ENCODE data around the gene CD80.

The CD80 gene

DNA sequence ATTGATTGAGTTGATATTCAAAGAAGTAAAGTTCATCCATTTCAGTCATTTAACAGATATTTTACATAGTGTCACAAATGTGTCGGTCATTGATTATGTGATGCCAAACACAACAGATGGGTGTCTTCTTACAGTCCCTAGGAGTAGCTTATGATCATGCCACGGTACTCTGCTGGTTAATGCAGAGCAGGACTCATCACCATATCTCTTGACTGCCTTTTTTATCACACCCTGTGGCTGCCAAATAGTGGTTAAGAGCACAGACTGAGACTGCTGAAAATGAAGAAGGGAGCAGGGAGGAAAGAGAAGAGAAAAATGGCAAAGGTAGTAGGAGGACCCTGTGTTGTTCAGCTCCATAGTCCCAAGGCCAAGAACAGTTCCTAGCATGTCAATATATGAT, 73.9 kb downstream of the CD80 start:
- ATAC-seq (ENCODE audit: low read depth) (no peak), DNase-seq (ENCODE audit: low spot score) (no peak)
- Histone ChIP-seq H3K27me3 (ENCODE audit: insufficient read depth, poor library complexity, severe bottlenecking) (no peaks in the 10 kb centered on the region), H3K27ac (ENCODE audit: poor library complexity, severe bottlenecking) (no peak overlapping the region), H3K4me3 (ENCODE audit: severe bottlenecking) (no peak overlapping the region), H3K4me1 (ENCODE audit: insufficient read depth, poor library complexity, severe bottlenecking) (peaks cover 12% of the 10 kb centered on the region), H3K9me3 (ENCODE audit: severe bottlenecking) (no peaks in the 10 kb centered on the region), H3K36me3 (ENCODE audit: low read depth) (peaks cover 33% of the 10 kb centered on the region)
- TF ChIP-seq CTCF (IDR thresholded peaks at IDR 0.05; ENCODE audit: poor library complexity, severe bottlenecking), result no peak

GRCh38 chr3:119483101-119483500, 76.3 kb downstream of the CD80 start:
- Histone ChIP-seq H3K36me3 (ENCODE audit: low read depth) (peaks cover 25% of the 10 kb centered on the region), H3K4me3 (ENCODE audit: severe bottlenecking) (no peak overlapping the region), H3K9me3 (ENCODE audit: severe bottlenecking) (no peaks in the 10 kb centered on the region), H3K27ac (ENCODE audit: poor library complexity, severe bottlenecking) (no peak overlapping the region), H3K27me3 (ENCODE audit: insufficient read depth, poor library complexity, severe bottlenecking) (no peaks in the 10 kb centered on the region), H3K4me1 (ENCODE audit: insufficient read depth, poor library complexity, severe bottlenecking) (peaks cover 12% of the 10 kb centered on the region)
- TF ChIP-seq CTCF (IDR thresholded peaks at IDR 0.05; ENCODE audit: poor library complexity, severe bottlenecking), result no peak
- no peak for DNase-seq (ENCODE audit: low spot score)
- no peak for ATAC-seq (ENCODE audit: low read depth)

GRCh38 chr3:119481079-119481478, 78.3 kb downstream of the CD80 start:
- DNase-seq (ENCODE audit: low spot score), result no peak
- ATAC-seq (ENCODE audit: low read depth), result peak; percentile 99
- no peaks in the 10 kb centered on the region for H3K9me3 ChIP-seq (ENCODE audit: severe bottlenecking)
- peaks cover 32% of the 10 kb centered on the region; the same call in 1 of the 2 replicates for H3K36me3 ChIP-seq (ENCODE audit: low read depth)
- no peaks in the 10 kb centered on the region for H3K27me3 ChIP-seq (ENCODE audit: insufficient read depth, poor library complexity, severe bottlenecking)
- H3K4me3 ChIP-seq (ENCODE audit: severe bottlenecking), result no peak overlapping the region
- H3K4me1 ChIP-seq (ENCODE audit: insufficient read depth, poor library complexity, severe bottlenecking), result peaks cover 12% of the 10 kb centered on the region
- TF ChIP-seq CTCF (IDR thresholded peaks at IDR 0.05; ENCODE audit: poor library complexity, severe bottlenecking), result no peak
- peak overlapping the region; percentile 48 for H3K27ac ChIP-seq (ENCODE audit: poor library complexity, severe bottlenecking)
